GM18508 (cell line): ENCODE measurements around the gene PLEKHG3.

Experiments
- ATAC-seq: cut with Tn5 transposase; IDR thresholded peaks from one replicate; pipeline ENCODE4 v1.9.1; 2021; ENCODE audit warnings: moderate number of reproducible peaks; ENCODE audit not compliant: insufficient read depth, unreplicated experiment

Gene PLEKHG3

DNA sequence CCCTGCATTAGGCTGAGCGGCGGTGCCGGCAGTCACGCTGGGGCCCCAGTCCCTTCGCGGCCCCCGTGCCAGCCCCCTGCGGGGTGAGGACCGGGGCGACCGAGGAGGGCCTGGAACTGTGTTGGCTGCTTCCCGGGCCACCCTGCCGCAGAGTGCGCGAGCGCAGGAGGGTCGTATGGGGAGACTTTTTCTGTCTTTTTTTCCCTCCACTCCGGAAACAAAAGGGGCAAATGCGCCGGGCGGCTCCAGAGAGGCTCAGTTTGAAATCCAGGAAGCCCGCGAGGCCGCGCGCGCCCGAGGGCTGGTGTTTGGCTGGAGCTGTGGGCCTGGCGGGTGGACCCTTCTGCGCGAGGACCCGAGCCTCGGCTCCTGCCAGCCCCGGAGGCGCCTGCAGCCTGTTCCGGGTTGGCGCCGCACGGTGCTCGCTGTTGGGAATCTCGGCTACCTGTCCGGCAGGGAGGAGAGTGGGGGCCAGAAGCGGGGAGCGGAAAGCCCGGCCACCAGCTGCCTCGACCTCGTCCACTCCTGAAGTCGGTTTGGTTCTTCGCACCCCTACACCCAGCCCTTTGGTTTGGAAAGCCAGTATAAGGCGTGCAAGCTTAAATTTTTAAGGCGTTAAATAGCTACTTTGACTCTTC lies 638 bp downstream of the PLEKHG3 start:
- no peak for ATAC-seq

DNA sequence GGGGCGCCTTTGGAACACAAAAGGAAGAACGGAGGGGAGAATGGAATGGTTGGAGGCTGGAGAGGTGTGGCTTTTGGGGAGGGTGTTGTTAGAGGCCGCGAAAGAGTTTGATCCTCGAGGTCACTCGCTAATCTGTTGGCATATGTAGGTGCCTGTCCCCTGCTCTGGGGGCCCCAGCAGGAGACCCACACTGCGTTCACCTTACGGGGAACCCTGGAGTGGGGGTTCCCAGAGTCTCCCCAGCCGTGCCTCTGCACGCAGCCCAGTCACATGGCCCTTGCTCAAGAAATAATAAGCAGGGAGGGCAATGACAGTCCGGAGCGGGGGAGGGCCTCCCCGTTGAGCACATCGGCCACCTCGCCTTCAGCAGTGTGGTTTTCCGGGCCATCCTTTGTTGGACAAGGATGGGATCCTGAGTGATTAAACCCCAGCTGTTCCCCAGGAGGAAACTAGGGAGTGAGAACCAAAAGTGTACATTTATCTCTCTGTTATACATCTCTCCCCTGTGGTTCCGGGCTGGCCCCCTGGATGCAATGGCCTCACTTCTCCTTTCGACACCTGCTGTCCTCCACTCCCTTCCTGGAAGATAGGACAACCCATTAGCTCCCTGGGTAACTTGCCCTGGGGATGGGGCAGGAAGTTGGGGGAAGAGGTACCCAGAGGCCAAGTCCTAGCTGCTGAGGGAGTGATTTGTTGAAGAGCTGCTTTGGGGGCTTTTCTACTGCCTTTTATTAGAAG lies 1.3 kb downstream of the PLEKHG3 start:
- ATAC-seq: no peak

DNA sequence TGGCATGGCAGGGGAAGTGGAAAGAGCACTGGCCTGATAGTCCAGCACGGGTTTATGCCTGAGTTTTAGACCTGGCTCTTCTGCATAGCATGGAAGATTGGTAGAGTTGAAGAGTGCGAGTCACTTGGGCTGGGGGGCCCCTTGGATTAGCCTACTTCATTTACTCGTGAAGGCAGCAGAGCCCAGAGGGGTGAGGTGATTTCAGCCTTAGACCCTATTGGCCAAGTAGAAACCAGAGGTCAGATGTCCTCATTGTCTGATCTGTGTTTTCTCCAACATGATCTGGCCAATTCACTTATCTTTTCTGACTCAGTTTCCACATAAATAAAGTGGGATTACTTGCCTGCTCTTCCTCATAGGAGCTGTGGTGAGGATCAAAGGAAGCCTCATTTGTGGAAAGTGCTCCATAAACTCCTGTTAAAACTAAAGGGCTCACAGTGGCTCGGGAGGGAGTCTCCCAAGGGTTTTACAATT lies 1.9 kb downstream of the PLEKHG3 start:
- no peak for ATAC-seq

DNA sequence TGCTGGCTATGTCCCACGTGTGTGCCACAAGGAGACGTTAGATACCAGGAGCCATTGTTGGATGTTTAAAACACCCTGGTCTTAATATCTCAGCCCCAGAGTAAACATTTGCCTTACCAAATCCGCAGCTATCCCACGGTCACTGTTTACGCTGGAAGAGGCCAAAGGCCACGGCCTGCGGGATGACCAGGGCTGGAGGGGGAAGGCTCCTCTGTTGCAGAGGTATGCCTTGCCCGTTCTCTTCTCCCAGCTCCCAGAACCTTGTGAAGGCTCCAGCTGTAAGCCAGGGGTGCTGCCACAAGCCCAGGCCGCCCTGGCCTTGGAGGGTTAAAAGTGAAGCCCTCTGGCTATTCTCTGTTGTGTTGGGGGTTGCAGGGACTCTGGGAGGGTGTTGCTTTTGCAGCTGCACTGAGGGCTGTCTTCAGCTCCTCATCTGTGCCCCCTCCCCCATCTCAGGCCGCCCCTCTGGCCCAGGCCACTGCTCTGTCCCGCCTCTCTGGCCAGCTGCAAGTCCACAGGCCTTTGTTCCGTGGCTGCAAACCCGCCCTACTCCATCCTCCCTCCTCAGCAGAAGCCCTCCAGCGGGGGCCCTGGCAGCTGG lies 2.5 kb downstream of the PLEKHG3 start:
- no peak for ATAC-seq

DNA sequence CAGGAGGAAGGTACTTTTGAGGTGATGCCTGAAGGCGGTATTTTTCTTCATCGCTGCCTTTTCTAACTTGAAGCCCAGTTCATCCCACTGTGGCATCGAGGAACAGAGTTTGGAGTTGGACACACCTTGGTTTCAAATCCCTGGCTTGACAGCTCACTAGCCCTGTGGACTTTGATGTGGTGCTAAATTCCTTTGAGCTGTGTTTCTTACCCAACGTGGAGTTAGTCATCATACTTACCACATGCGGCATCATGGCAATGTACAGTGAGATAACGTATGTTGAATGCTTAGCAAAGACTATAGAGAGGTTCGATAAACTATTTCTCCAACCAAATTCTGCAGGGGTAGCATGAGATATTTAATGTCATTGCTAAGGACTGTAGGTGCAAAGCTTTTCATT lies 3.4 kb downstream of the PLEKHG3 start:
- ATAC-seq: no peak

DNA sequence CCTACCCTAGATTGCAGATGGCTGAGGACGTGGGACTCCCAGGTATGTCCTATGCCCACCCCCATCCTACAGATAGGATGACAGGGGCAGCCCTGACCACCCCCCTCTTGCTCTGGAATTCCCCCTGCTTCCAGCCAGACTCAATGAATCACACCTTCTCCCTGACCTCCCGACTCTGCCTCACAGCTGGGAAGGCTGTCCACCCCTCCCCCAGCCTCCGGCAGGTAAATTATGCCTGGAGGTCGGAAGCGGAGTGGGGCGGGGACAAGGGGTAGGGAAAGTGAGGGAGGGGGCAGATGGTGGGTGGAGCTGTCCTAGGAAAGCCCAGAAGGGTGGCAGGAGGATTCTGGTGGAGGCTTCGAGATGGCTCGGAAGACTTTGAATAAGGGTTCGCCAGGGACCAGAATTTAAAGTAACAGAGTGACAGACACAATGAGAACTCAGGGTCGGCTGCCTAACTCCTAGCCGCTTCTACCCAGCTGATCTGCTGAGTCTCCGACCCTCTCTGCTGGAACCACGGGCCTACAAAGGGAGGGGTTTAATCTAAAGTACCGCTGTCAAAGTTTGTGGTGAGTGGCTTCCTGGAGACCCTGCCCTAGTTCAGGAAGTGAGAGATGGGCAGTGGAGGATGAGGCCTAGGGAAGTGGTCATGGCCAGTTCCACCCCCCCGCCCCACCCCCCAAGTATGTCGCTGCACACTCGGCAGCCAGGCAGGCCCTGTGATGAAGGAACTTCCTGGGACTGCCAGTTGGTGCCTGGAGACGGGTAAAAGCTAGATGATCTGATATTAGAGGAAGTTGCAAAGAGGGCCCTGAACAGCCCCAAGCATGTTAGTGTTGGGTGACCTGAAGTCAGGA lies 4.2 kb downstream of the PLEKHG3 start:
- no peak for ATAC-seq

DNA sequence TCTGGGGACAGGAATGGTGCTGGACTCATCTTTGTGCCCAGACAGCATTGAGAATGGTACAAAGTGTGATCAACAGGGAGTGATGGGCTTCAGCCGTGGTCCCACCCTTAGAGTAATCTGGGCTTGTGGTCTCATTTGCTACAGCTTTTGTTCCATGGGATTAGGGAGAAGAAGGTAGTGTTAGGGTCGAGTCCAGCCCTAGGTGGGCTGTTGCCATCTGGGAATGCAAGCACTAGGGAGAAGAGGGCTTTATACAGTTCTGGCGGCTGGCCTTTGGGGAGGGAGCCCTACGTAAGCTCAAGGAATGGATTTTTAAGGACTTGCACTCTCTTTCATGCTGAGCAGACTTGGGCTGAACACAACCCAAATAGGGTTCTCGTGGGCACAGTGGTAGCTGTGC lies 4.9 kb downstream of the PLEKHG3 start:
- ATAC-seq: no peak

DNA sequence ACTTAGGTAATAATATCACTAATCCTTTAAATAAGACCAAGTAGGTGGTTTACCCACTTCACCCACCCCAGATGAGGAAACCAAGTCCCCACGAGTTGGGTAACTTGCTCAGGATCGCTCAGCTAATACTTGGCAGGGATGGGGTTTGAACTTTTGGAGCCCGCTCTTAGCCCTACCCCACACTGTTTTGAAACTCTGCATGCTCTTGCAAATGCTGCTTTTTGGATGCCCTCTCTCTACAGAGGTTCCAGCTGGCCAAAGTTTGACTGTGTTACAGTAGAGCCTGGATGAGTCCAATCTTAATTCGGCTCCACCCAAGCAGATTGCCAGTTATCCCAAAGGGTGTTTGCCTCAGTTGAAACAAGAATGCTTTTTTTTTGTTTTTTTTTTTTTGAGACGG lies 6.8 kb downstream of the PLEKHG3 start:
- no peak for ATAC-seq

DNA sequence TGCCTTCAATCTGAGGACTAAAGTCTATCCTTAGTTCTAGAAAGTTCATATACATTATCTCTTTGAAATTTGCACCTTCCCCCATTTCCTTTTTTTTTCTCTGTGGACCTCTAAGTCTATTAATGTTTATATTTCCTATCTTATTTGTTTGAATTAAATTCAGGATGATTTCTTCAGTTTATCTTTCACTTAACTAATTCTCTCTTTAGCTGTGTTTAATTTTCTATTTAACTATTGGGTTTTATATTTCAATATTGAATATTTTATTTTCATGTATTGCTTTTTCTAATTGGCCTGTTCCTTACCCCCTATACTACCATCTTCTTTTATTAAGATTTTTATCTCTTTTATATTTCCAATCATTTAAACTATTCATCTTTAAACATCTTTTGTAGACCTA lies 9.5 kb downstream of the PLEKHG3 start:
- ATAC-seq: no peak

DNA sequence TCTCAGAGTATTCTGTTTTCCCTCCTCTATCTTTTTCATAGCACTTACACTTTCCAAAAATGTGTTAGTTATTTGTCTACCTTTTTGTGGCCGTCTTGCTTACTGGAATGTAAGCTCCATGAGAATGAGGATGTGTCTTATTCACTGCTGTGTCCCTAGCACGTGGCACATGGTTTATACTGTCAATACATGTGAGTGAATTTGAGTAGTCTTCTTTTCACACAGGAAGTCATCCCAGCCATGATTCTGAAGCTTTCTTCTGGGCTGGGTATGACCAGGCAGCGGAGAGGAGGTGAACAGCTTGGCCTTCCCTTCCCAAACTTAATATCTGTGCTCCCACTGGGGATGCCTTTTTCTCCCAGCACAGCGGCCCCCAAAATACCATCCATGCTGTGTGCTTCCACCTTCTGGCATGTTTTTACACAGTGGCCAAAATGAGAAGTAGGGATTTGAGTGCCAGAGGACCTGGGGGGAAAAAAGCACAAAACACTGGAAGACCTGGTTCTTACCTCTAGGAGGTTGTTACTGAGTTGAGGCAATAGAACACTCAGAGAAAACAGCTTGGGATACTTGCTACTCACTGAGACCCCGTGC lies 10.3 kb downstream of the PLEKHG3 start:
- ATAC-seq: no peak

DNA sequence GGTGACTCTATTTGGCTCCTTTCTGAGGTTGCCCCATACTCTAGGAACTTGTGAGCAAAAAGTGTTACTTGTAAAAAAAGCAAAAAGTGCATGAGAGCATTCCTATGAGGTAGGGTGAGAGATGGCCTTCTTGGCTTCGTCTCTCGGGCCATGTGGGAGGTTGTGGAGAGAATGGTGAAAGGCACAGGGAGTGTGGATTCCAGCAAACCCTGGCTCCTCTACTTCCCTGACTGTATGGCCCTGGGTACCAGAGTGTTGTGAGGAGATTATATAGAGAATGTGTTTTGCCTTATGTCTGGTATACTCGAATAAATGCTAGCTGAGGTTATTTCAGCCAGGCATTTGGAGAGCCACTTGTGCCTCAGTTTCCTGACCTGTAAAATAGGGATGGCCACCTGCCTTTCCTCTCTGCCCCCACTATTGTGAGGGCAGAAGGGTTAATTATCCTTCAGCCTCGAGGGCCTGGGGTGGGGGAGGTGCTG lies 11.0 kb downstream of the PLEKHG3 start:
- no peak for ATAC-seq

DNA sequence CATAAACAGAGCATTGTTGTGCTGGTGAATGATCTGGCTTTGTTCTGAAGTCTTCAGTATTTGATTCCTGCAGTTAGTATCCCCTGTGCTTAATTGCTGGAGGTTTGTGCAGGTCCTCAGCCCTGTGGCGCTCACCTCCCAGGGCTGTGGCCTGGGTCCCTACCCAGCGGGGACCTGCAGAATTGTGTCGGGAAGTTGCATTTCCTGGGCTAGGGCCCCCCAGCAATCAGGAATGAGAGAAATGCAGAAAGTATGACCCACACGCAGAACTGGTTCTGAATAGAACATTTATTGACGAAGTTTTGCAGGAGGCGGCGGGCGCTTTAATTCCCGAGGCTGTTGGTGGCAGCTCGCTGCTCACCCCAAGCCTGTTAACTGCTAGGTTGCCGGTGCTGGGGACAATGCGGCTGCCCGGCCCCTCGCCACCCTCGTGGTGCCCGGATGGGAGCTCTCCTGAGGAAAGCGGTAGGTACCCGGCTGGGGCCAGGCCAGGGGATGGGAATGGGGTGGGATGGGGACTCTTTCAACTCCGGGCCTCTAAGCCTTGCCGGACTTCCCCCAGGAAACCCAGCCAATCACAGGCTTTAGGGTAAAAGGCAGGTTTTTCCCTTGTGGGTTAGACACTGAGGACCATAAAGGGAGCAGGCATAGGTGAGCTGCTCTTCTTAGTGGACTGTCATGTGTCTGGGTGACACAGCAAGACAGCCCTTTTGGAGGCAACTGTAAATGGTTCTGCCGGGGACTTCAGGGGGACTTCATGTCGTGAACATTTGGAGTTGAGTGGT lies 11.6 kb downstream of the PLEKHG3 start:
- ATAC-seq: no peak

DNA sequence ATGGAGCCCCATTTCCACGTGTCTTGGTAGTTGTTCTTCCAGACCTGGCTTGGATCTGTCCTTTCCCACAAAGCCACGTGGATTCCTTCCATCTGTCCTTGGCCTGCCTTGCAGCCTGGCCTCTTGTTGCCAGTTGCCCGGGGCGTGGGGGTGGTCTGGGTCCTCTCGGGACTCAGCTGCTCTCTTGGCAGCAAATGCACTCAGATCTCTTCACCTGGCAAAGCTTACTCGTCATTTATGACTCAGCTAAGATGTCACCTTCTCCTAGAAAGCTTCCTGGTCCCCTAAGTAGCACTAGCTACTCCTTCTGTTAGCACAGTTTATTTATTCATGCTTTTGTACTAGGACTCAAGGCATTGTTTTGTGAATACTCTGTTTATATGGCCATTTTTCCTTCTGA lies 13.6 kb downstream of the PLEKHG3 start:
- ATAC-seq: no peak

DNA sequence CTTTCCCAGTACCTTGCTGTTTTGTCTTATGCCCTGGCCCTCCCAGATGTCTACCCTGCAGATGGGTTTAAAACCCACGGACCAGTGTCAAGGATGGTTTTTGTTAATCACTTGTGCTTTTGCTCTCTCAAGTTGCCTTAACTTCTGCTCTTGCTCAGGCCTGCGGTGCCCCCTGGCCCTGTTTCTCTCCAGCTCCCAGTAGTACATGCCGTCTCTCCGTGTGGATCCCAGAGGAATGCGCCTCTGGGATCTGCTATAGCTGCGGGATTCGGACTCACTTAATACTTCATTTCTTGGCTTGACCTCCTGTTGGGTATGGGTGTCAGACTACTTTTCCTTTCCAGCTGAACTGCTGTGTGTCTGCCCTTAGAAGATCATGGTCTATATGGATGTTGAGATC lies 14.5 kb downstream of the PLEKHG3 start:
- no peak for ATAC-seq

DNA sequence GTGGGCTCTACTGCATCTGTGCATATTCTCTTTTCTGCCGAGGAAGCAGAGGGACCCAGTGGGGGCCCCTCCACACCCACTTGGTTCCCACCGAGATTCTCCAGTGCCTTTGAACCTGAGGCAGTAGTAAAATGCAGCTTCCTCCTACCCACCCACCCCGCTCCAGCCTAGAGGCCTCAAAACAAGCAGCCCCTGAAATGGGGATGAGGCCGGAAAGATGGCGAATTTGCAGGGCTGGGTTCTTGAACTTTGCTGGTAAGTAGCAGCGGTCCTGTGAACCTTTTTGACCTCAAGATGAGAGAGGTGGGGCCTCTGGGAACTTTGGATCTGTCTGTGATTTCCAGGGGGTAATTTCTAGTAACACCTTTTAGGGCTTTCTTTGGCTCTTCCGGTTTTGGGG lies 15.4 kb downstream of the PLEKHG3 start:
- ATAC-seq: no peak

DNA sequence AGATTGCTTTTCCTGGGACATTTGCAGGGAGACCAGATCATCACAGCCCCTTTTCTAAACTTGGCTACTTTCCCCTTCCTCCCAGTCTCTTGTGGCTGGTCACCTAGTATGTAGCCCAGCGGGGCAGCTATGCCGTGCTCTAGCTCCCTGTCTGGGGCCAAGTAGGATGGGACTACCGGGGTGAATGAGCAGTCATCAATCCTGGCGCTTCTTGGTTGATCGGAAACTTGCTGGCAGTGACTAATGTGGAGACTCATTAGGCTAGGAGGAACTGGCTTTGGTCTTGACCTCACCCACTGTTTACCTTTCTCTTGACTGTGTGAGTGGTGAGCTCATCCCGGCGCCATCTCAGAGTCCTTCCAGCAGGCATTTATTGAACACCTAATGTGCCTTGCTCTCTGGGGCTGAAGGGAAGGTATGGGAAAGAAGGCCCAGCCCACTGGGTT lies 15.9 kb downstream of the PLEKHG3 start:
- ATAC-seq: no peak

DNA sequence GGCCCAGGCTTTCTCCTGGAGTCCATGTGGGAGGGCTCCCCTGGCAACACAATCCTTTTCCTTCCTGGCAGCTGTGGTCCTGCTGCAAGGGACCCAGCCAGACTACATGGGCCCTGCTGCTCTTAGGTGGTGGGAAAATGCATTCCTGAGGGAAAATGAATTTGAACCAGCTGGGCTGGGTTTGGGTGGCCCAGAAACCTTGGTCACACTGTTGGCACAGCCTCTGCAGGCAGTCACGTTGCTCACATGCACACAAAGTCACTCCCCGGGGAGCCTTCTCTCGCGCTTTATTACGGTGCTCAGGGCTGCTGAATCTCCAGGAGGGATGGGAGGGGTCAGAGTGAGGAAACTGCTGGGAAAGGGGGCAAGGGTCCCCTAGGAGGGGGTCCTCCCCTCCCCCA lies 17.2 kb downstream of the PLEKHG3 start:
- ATAC-seq: no peak

DNA sequence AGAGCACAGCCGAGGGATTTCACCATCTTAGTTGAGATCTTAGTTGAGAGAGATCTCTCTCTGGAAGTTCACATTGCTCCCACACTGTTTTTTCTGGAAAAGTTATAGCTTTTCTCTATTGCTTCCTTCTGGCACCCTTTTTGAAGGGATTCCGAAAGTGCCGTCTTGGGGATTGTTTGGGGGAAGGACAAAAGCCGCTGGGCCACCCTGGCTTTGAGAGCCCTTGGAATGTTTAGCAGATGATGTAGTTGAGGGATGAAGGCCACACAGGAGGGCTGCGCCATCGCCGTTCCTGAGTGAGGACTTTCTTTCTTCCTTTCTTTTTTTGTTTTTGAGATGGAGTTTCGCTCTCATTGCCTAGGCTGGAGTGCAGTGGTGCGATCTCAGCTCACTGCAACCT lies 17.7 kb downstream of the PLEKHG3 start:
- no peak for ATAC-seq

DNA sequence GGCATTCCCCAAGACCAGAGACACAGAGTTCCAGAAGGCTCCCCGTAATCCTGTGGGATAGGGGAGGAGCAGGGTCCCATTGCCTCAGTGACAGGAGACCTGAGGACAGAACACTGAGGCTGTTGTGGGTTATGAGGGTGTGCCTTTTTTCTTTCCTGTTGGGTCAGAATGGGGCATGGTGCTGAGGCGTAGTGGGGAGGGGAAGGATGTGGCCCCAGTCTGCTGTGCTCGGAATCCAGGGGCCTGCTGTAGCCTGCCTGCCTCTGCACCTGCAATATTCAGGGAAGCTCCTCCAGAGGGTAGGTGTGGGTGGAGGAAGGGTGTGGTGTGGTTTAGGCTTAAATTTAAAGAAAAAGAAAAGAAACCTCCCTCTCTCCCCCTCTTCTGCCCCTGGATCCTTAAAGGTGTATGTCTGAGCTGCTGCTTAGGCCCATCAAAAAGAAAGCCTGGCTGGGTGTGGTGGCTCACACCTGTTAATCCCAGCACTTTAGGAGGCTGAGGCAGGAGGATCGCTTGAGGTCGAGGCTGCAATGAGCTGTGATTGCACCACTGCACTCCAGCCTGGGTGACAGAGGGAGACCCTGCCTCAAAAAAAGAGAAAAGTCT lies 18.7 kb downstream of the PLEKHG3 start:
- ATAC-seq: no peak
